Activated B cell treated with CpG ODN at 0.5 μM for 24 hours (primary cell): ENCODE measurements around the gene NPAS3. TPM values are rescaled to one million over a fixed set of nuclear protein-coding genes. Genes with fewer than 3 reads are reported as not detected.

Experiments used
- ATAC-seq: fragments of 200-7000 bp; cut with Tn5 transposase; one replicate; pipeline ENCODE4 v1.10.0; 2021; ENCODE audit warnings: low read depth, mild to moderate bottlenecking, moderate library complexity
- CTCF ChIA-PET: fragments of 350-600 bp; sonication (Branson Sonifier 250); formaldehyde crosslinking; loops from one replicate; lab custom pipeline; 2021; ENCODE audit warnings: antibody characterized with exemption; lab: Charles Lee
- POLR2A ChIA-PET: fragments of 350-600 bp; sonication (Branson Sonifier 250); formaldehyde crosslinking; loops from one replicate; lab custom pipeline; 2021; ENCODE audit warnings: antibody characterized with exemption; lab: Charles Lee
- DNase-seq: peaks from one replicate; pipeline ENCODE4 v3.0.0; 2022
- H3K27ac Mint-ChIP-seq: one replicate; pipeline ENCODE4 v1.8.0; 2020; ENCODE audit warnings: mixed read lengths
- H3K27me3 Mint-ChIP-seq: one replicate; pipeline ENCODE4 v1.8.0; 2021; ENCODE audit warnings: mixed read lengths
- H3K36me3 Mint-ChIP-seq: one replicate; pipeline ENCODE4 v1.8.0; 2021; ENCODE audit warnings: low read depth, mixed read lengths
- H3K4me1 Mint-ChIP-seq: one replicate; pipeline ENCODE4 v1.8.0; 2021; ENCODE audit warnings: mixed read lengths
- H3K4me3 Mint-ChIP-seq: one replicate; pipeline ENCODE4 v1.8.0; 2020; ENCODE audit warnings: mild to moderate bottlenecking, mixed read lengths
- H3K9me3 Mint-ChIP-seq: one replicate; pipeline ENCODE4 v1.8.0; 2020; ENCODE audit warnings: mixed read lengths
- CTCF ChIP-seq: fragments of 200-600 bp; IDR thresholded peaks from one replicate; pipeline ENCODE4 v1.8.0; 2022; ENCODE audit warnings: antibody characterized with exemption, mild to moderate bottlenecking
- intact Hi-C: fragments of 100-400 bp; cut with micrococcal nuclease; formaldehyde crosslinking; loops from one replicate; pipeline ENCODE4 v1.15.1; 2024
- total RNA-seq: library from RNA; stranded (reverse); gene quantifications from 2 replicates; pipeline ENCODE4 v1.2.3, GENCODE V29; 2022

The NPAS3 gene
- total RNA-seq, 1 donor from 2014 or later = not detected

- Mint-ChIP-seq H3K27ac (no peak overlapping the region), H3K4me1 (no peaks in the 10 kb centered on the region), H3K36me3 (no peaks in the 10 kb centered on the region), H3K27me3 (no peaks in the 10 kb centered on the region), H3K9me3 (no peaks in the 10 kb centered on the region), H3K4me3 (no peak overlapping the region)
- ChIA-PET CTCF (no interaction called here), POLR2A (no interaction called here)
- ATAC-seq (no peak), DNase-seq (no peak)
- intact Hi-C loops = no loop called here
- TF ChIP-seq CTCF = no peak
These were observed 521.5 kb downstream of the NPAS3 start for GRCh38 chr14:33460164-33460563.

GRCh38 chr14:33461036-33461435, 522.4 kb downstream of the NPAS3 start:
- DNase-seq (no peak), ATAC-seq (no peak)
- Mint-ChIP-seq H3K9me3 (no peaks in the 10 kb centered on the region), H3K4me3 (no peak overlapping the region), H3K27ac (no peak overlapping the region), H3K36me3 (no peaks in the 10 kb centered on the region), H3K4me1 (no peaks in the 10 kb centered on the region), H3K27me3 (no peaks in the 10 kb centered on the region)
- ChIA-PET CTCF (no interaction called here), POLR2A (no interaction called here)
- intact Hi-C loops = no loop called here
- no peak for TF ChIP-seq CTCF

- intact Hi-C loops = no loop called here
- POLR2A ChIA-PET = no interaction called here
- no peaks in the 10 kb centered on the region for H3K36me3 Mint-ChIP-seq
- DNase-seq = no peak
- no peaks in the 10 kb centered on the region for H3K4me1 Mint-ChIP-seq
- ATAC-seq = no peak
- no peak overlapping the region for H3K27ac Mint-ChIP-seq
- H3K4me3 Mint-ChIP-seq = no peak overlapping the region
- CTCF ChIA-PET = no interaction called here
- TF ChIP-seq CTCF = no peak
- no peaks in the 10 kb centered on the region for H3K27me3 Mint-ChIP-seq
- no peaks in the 10 kb centered on the region for H3K9me3 Mint-ChIP-seq
These were observed 525.1 kb downstream of the NPAS3 start for GRCh38 chr14:33463731-33464130.

GRCh38 chr14:33464254-33464962, 525.7 kb downstream of the NPAS3 start:
- TF ChIP-seq CTCF = no peak
- H3K27ac Mint-ChIP-seq = no peak overlapping the region
- H3K27me3 Mint-ChIP-seq = no peaks in the 10 kb centered on the region
- ChIA-PET POLR2A (no interaction called here), CTCF (no interaction called here)
- no peaks in the 10 kb centered on the region for H3K4me1 Mint-ChIP-seq
- intact Hi-C loops = no loop called here
- H3K36me3 Mint-ChIP-seq = no peaks in the 10 kb centered on the region
- H3K4me3 Mint-ChIP-seq = no peak overlapping the region
- ATAC-seq (no peak), DNase-seq (no peak)
- no peaks in the 10 kb centered on the region for H3K9me3 Mint-ChIP-seq

GRCh38 chr14:33465846-33466700, 527.4 kb downstream of the NPAS3 start:
- ATAC-seq (no peak), DNase-seq (no peak)
- H3K4me3 Mint-ChIP-seq = no peak overlapping the region
- no peaks in the 10 kb centered on the region for H3K36me3 Mint-ChIP-seq
- ChIA-PET CTCF (interaction anchor here (0.8 kb wide), 1 partner anchor 10 kb away, joined by 3 read pairs; no protein-coding TSS in a partner anchor), POLR2A (no interaction called here)
- H3K27ac Mint-ChIP-seq = no peak overlapping the region
- TF ChIP-seq CTCF = no peak
- H3K4me1 Mint-ChIP-seq = no peaks in the 10 kb centered on the region
- H3K27me3 Mint-ChIP-seq = no peaks in the 10 kb centered on the region
- no peaks in the 10 kb centered on the region for H3K9me3 Mint-ChIP-seq
- intact Hi-C loops = no loop called here
